ENCODE data around the gene KDM1B.

Gene KDM1B

GRCh38 chr6:18189196-18189595, 34.0 kb downstream of the KDM1B start:
- POLR2A ChIA-PET, result interaction anchor here (0.6 kb wide), 1 partner anchor 113 kb away, joined by 3 read pairs; no protein-coding TSS in a partner anchor
- H3K36me3 ChIP-seq (ENCODE audit: control insufficient read depth in 2 of 2, insufficient read depth in 1 of 2, low read length in 2 of 2), result peaks cover 0 to 7% of the 10 kb centered on the region in 2 experiments; a peak in 2 of 3 replicates

More at GRCh38 chr6:18189196-18189595, 34.0 kb downstream of the KDM1B start:
- Histone ChIP-seq H3K27ac (ENCODE audit: extremely low read depth, low read depth, low read length) (no peak overlapping the region), H3K4me3 (ENCODE audit: low read depth, low read length) (no peak overlapping the region), H3K4me1 (ENCODE audit: control insufficient read depth, insufficient read depth, low read length) (peaks cover 4% of the 10 kb centered on the region; the same call in 1 of the 2 replicates), H3K9me3 (ENCODE audit: control insufficient read depth, insufficient read depth, low read depth, low read length) (no peaks in the 10 kb centered on the region)
- CTCF ChIA-PET, result interaction anchor here (0.6 kb wide), 1 partner anchor 667 kb away, joined by 5 read pairs; no protein-coding TSS in a partner anchor
- TF ChIP-seq ZNF302 (tag by site-specific recombination; IDR thresholded peaks at IDR 0.05; ENCODE audit: low read depth), result no peak
- TF ChIP-seq ZNF701 (tag by site-specific recombination; IDR thresholded peaks at IDR 0.05), result no peak
- TF ChIP-seq, protein P1, sequence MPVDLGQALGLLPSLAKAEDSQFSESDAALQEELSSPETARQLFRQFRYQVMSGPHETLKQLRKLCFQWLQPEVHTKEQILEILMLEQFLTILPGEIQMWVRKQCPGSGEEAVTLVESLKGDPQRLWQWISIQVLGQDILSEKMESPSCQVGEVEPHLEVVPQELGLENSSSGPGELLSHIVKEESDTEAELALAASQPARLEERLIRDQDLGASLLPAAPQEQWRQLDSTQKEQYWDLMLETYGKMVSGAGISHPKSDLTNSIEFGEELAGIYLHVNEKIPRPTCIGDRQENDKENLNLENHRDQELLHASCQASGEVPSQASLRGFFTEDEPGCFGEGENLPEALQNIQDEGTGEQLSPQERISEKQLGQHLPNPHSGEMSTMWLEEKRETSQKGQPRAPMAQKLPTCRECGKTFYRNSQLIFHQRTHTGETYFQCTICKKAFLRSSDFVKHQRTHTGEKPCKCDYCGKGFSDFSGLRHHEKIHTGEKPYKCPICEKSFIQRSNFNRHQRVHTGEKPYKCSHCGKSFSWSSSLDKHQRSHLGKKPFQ (tag by site-specific recombination; IDR thresholded peaks at IDR 0.05), result no peak
- TF ChIP-seq, protein P2, sequence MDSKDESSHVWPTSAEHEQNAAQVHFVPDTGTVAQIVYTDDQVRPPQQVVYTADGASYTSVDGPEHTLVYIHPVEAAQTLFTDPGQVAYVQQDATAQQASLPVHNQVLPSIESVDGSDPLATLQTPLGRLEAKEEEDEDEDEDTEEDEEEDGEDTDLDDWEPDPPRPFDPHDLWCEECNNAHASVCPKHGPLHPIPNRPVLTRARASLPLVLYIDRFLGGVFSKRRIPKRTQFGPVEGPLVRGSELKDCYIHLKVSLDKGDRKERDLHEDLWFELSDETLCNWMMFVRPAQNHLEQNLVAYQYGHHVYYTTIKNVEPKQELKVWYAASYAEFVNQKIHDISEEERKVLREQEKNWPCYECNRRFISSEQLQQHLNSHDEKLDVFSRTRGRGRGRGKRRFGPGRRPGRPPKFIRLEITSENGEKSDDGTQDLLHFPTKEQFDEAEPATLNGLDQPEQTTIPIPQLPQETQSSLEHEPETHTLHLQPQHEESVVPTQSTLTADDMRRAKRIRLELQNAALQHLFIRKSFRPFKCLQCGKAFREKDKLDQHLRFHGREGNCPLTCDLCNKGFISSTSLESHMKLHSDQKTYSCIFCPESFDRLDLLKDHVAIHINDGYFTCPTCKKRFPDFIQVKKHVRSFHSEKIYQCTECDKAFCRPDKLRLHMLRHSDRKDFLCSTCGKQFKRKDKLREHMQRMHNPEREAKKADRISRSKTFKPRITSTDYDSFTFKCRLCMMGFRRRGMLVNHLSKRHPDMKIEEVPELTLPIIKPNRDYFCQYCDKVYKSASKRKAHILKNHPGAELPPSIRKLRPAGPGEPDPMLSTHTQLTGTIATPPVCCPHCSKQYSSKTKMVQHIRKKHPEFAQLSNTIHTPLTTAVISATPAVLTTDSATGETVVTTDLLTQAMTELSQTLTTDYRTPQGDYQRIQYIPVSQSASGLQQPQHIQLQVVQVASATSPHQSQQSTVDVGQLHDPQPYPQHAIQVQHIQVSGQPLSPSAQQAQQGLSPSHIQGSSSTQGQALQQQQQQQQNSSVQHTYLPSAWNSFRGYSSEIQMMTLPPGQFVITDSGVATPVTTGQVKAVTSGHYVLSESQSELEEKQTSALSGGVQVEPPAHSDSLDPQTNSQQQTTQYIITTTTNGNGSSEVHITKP (tag by site-specific recombination; IDR thresholded peaks at IDR 0.05), result no peak
- no peak for TF ChIP-seq ZNF610 (tag by site-specific recombination; IDR thresholded peaks at IDR 0.05; ENCODE audit: borderline replicate concordance)
- no peak for TF ChIP-seq YY1 (tag by site-specific recombination; IDR thresholded peaks at IDR 0.05)
- no peak for TF ChIP-seq ZNF37A (tag by site-specific recombination; IDR thresholded peaks at IDR 0.05)
- no peak for TF ChIP-seq ZNF398 (tag by site-specific recombination; IDR thresholded peaks at IDR 0.05)
- TF ChIP-seq ZNF404 (tag by site-specific recombination; IDR thresholded peaks at IDR 0.05), result no peak
- TF ChIP-seq ZNF121 (tag by site-specific recombination; IDR thresholded peaks at IDR 0.05), result no peak
- no peak for TF ChIP-seq ZNF426 (tag by site-specific recombination; IDR thresholded peaks at IDR 0.05)
- TF ChIP-seq ZNF2 (tag by site-specific recombination; IDR thresholded peaks at IDR 0.05), result no peak
- TF ChIP-seq ZNF843 (tag by site-specific recombination; IDR thresholded peaks at IDR 0.05), result no peak
- no peak for TF ChIP-seq MEIS1 (CRISPR knock-in tag; IDR thresholded peaks at IDR 0.05; ENCODE audit: borderline replicate concordance)
- no peak for TF ChIP-seq ZNF830 (tag by site-specific recombination; IDR thresholded peaks at IDR 0.05; ENCODE audit: low read depth)
- no peak for TF ChIP-seq PBX3 (CRISPR knock-in tag; IDR thresholded peaks at IDR 0.05)
- TF ChIP-seq, protein P3, sequence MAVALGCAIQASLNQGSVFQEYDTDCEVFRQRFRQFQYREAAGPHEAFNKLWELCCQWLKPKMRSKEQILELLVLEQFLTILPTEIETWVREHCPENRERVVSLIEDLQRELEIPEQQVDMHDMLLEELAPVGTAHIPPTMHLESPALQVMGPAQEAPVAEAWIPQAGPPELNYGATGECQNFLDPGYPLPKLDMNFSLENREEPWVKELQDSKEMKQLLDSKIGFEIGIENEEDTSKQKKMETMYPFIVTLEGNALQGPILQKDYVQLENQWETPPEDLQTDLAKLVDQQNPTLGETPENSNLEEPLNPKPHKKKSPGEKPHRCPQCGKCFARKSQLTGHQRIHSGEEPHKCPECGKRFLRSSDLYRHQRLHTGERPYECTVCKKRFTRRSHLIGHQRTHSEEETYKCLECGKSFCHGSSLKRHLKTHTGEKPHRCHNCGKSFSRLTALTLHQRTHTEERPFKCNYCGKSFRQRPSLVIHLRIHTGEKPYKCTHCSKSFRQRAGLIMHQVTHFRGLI (tag by site-specific recombination; IDR thresholded peaks at IDR 0.05), result no peak
- no peak for TF ChIP-seq ZNF776 (tag by site-specific recombination; IDR thresholded peaks at IDR 0.05; ENCODE audit: borderline replicate concordance)
- no peak for TF ChIP-seq ZBTB7A (tag by site-specific recombination; IDR thresholded peaks at IDR 0.05; ENCODE audit: low read depth)
